GM19397 (cell line): Measurements from ENCODE around the gene EML4.
"Not testable (repeated sequence)": the region's sequence is repeated elsewhere in the genome, so short reads cannot be mapped to it uniquely, and the experiment has no call there.

ENCODE experiments used
- ATAC-seq: cut with Tn5 transposase; IDR thresholded peaks from one replicate; pipeline ENCODE4 v1.9.1; 2021; ENCODE audit warnings: mild to moderate bottlenecking, moderate library complexity; ENCODE audit not compliant: unreplicated experiment

The EML4 gene

GRCh38 chr2:42342795-42343241, 173.7 kb downstream of the EML4 start:
- ATAC-seq, result no peak

- no peak for ATAC-seq
Measured at GRCh38 chr2:42345986-42346385, 176.8 kb downstream of the EML4 start.

DNA sequence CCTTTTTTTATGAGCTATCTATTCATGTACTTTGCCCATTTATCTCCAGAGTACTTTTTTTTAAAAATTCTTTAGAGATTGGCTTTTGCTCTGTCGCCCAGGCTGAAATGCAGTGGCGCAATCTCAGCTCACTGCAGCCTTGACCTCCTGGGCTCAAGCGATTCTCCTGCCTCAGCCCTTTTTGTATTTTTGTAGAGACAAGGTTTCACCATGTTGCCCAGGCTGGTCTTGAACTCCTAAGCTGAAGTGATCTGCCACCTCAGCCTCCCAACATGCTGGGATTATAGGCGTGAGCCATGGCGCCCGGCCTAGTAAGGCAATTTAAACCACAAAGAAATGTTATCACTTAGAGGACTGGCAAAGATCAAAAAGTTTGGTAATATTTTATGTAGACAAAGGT, 177.7 kb downstream of the EML4 start:
- ATAC-seq, result not testable (repeated sequence)

GRCh38 chr2:42347518-42347917, 178.4 kb downstream of the EML4 start:
- not testable (repeated sequence) for ATAC-seq

GRCh38 chr2:42348113-42348805, 179.1 kb downstream of the EML4 start:
- no peak for ATAC-seq

DNA sequence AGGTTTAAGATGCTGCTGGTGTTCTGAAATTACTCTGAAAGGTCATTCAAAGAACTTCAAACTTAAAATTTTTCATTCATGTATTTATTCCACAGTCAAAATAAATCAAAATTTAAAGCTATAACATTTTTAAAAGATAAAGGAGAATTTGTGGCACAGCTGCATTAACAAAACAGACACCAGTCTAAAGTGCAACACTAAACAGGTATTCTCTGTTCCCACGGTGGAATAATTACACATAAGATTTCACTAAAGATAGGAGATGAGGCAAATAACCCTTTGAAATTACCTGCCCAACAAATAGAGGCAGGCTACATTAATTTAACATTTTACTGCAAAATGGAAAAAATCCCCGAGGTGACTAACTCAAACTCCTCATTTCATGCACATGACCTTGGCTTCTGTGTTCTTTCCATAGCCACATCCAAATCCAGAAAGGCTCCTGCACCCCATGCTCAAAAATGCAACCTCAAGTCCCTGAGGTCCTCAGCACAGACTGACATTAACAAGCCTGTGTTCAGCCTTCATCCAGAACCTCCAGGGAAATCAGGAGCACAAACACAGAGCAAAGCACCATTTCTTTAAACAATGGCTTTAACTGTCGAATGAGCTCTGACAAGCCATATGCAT, 181.4 kb downstream of the EML4 start:
- ATAC-seq, result no peak

- ATAC-seq, result no peak
Measured at GRCh38 chr2:42351864-42352263, 182.7 kb downstream of the EML4 start.

DNA sequence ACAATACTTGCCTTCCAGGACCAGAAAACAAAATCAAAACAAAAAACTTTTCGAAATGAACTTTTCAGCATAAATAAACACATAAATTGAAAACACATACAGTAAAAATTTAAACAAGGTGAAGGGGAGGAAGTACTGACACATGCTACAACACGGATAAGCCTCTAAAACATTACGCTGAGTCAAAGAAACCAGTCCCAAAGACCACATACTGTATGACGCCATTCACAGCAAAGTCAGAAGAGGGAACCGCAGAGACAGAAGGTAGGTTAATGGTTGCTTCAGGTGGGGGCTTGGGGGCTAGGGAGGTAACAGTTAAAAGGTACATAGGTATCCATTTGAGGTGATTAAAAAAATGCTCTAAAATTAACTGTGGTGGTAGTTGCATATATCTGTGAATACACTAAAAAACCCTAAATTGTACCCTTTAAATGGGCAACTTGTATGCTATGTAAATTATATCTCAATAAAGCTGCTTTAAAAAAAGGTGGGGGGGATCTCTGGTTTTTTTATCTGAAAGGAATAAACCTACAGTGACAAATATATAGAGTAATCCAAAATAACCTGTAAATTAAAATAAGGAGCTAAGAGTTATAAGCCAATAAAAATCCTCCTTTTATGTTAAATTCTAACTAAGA, 184.8 kb downstream of the EML4 start:
- ATAC-seq, result no peak

- ATAC-seq, result no peak
Measured at GRCh38 chr2:42359304-42359964, 190.3 kb downstream of the EML4 start.

DNA sequence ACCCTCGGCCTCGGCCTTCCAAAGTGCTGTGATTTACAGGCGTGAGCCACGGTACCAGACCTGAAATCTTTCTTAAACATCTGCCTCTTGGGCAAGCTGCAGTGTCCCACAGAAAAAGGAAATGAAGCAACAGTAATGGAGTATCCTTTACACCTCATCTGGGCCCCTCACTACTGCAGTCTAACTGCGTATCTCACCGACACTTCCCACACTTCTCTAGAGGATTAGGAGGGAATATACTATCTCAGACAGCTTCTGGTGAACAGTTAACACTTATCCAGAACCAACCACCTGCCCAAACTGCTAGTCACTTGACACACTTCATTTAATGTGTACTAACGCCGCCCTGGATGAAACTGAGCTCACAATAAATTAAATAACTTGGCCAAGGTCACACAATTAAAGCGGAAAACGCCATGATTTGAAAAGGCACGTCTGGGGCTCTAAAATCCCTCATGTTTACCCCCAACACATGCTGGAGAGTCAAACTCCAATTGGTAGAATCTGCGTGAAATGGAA, 190.9 kb downstream of the EML4 start:
- ATAC-seq, result no peak

DNA sequence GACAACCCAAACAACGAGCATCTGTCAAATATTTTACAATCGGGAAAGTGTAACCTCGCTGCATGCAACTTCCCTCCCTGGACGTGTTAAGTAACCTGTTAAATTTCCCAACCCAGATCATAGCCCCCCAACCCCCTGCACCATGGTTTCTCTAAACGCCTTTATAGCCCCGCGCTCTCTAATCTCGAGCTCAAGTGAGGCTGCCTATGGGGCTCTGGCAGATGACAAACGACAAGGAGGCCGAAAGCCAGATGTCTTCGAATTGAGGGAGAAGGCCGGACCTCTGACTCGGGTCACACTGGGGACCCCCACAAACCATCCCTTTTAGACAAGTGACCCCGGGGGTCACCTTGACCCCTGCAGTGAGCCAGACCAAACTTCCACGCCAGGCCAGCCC, 191.3 kb downstream of the EML4 start:
- no peak for ATAC-seq

GRCh38 chr2:42360890-42361727, 192.0 kb downstream of the EML4 start, which contains the start of gene COX7A2L:
TSS of gene COX7A2L (minus strand) at chr2:42361217. CDS start at chr2:42361161, 56 bp downstream.
- peak; percentile 95 for ATAC-seq

DNA sequence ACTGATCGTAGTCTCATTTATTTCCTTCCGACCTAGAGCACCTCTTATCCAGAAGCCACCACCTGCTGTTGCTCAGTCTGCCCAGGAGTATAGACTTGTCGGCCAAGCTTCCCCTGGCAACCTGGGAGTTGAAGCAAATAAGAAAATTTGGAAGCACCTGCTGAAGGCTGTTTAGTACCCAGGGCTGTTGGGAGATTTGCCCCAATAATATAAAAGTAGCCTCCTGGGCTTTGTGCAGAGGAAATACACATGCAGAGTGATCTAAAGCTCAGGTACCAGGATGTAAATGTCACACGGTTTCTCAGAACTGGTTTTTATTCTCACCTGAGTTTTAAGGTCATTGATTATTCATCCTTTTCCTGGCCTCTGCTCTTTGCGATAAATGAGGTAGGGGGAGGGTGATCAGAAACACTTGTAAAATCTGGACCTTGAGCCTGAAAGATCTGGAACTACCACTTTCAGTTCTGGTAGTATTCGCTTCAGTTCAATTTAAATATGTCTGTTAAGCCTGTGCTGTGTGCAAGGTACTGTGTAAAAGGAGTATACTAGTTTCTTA, 192.7 kb downstream of the EML4 start:
- no peak for ATAC-seq

GRCh38 chr2:42363413-42363812, 194.3 kb downstream of the EML4 start:
- no peak for ATAC-seq

DNA sequence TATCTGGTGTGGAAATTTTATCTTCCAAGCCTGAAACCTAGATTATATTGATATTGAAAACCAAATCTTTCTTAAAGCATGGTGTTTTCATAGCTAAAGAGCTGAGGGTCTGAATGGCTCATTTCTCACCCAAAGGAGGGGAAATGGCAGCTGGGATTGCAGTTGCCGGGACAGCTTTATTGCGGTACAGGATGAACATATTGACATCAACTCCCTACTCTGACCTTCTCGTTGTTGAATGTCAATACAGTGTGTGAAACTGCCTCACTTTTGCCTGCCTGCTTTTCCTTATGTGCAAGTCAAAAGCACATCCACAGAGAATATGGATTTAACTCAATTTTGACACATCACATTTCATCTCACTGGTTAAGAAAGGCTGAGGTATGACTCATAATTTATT, 195.5 kb downstream of the EML4 start:
- no peak for ATAC-seq

DNA sequence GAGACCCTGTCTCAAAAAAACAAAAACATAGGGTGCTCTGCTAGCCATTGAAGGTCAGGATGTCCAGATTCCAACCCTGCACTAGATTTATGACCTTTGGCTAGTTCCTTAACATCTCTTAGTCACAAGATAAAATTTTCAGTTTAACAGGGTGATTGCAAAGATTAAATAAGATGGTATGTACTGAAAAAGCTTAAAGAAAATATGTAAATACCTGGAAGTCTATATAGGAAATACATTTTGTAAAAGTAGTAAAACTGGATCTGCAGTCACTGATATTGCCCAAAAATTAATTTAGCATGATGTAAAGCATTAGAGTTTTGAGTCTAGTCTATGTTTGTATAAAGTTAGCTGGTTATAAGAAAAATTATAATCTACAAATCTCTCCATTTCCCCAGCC, 197.3 kb downstream of the EML4 start:
- no peak for ATAC-seq

DNA sequence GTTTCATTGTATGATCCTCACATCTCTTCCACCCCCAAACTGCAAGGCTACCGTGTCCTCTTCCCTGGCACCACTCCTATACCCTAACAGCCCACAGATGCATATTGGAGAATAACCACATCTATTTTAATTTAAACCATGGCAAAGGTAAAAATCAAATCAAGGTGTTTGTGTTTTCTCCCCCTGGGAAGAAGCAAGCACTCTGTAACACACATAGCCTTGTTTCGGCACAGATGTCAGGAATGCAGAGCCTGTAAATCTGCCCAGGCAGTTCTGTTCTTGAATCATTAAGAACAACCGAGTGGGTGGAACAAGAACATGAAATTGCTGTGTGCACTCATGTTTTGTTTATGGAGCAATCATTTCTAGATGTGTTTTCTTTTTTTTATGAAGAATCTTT, 198.7 kb downstream of the EML4 start:
- ATAC-seq, result no peak

DNA sequence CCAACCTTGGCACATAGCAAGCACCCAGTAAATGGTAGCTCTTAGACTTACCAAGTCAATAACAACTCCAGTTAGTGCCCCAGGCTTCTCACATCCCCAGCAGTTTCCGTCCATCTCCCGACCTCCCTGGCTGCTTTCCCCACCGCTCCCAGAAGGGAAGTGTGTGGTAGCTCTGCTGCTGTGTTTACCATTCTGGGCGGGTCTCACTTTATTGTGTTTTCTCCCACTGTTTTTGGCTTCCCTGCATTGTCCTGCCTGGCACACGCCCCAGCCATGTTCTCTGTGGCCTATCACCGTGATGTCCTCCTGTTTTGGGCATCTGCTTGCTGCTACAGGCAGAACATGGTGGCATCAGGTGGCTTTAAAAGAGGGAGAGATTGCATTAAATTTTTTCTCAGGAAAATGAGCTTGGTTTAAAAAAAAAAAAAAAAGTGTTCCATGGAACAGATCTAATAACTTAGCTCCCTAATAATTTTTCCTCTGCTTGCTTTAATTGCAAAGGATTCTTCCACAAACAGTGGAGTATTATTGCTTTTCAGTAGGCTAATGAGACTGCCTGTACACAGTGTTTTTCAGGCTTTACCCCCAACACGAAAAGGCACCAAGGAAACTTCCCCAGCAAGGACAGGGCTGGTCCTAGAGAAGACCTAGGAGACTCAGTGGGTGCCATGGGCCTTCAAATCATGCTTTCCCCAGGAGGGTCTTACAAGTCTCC, 199.8 kb downstream of the EML4 start:
- ATAC-seq, result no peak

- ATAC-seq, result no peak
Measured at GRCh38 chr2:42369532-42370229, 200.5 kb downstream of the EML4 start.
